Endodermal cell (in vitro differentiated cells): Measurements from ENCODE around the gene RAVER2. TPM values are rescaled to one million over a fixed set of nuclear protein-coding genes. Genes with fewer than 3 reads are reported as not detected.
A peak's percentile ranks its signal among the peaks of the same experiment; 100 is the strongest.

ENCODE experiments used
- DNase-seq: peaks from one replicate; pipeline ENCODE4 v3.0.0-alpha.2; 2017
- H3K27ac ChIP-seq: 2 replicates; pipeline ENCODE4 v1.5.1; 2013; ENCODE audit warnings: mild to moderate bottlenecking, low read depth, low read length, moderate library complexity
- H3K27me3 ChIP-seq: 2 replicates; pipeline ENCODE4 v1.6.1; 2013; ENCODE audit warnings: mild to moderate bottlenecking, low read length, moderate library complexity; ENCODE audit not compliant: insufficient read depth, control insufficient read depth, poor library complexity, severe bottlenecking
- H3K36me3 ChIP-seq: 2 replicates; pipeline ENCODE4 v1.7.0; 2013; ENCODE audit warnings: mild to moderate bottlenecking, low read length, moderate library complexity; ENCODE audit not compliant: control insufficient read depth, insufficient read depth
- H3K4me1 ChIP-seq: one replicate; pipeline ENCODE4 v1.7.0; 2013; ENCODE audit warnings: low read length; ENCODE audit not compliant: control insufficient read depth, insufficient read depth
- H3K4me3 ChIP-seq: 2 replicates; pipeline ENCODE4 v1.5.1; 2013; ENCODE audit warnings: mild to moderate bottlenecking, low read length, moderate library complexity
- H3K9ac ChIP-seq: 2 replicates; pipeline ENCODE4 v1.6.1; 2013; ENCODE audit warnings: mild to moderate bottlenecking, low read length, moderate library complexity; ENCODE audit not compliant: poor library complexity, severe bottlenecking; ENCODE audit errors: extremely low read depth
- H3K9me3 ChIP-seq: 2 replicates; pipeline ENCODE4 v1.6.1; 2013; ENCODE audit warnings: mild to moderate bottlenecking, low read length, moderate library complexity; ENCODE audit not compliant: control insufficient read depth
- H3K27ac Mint-ChIP-seq: 2 replicates; pipeline ENCODE4 v1.8.0; 2020; ENCODE audit warnings: mixed read lengths
- H3K27me3 Mint-ChIP-seq: 2 replicates; pipeline ENCODE4 v1.8.0; 2021; ENCODE audit warnings: mild to moderate bottlenecking, mixed read lengths; ENCODE audit not compliant: insufficient read depth
- H3K36me3 Mint-ChIP-seq: 2 replicates; pipeline ENCODE4 v1.8.0; 2020; ENCODE audit warnings: low read depth, mixed read lengths
- H3K4me1 Mint-ChIP-seq: 2 replicates; pipeline ENCODE4 v1.8.0; 2020; ENCODE audit warnings: mixed read lengths
- H3K4me3 Mint-ChIP-seq: 2 replicates; pipeline ENCODE4 v1.8.0; 2020; ENCODE audit warnings: mild to moderate bottlenecking, moderate library complexity, mixed read lengths
- H3K9me3 Mint-ChIP-seq: 2 replicates; pipeline ENCODE4 v1.8.0; 2020; ENCODE audit warnings: mild to moderate bottlenecking, mixed read lengths
- WGBS, 2 experiments: methylation state at CpG; one replicate each; pipeline versions ENCODE4 v1.1.5 to v1.1.7; 2013; ENCODE audit warnings: missing lambda C conversion rate in 2 of 2, mixed read lengths in 1 of 2; ENCODE audit not compliant: insufficient coverage in 1 of 2, insufficient read length in 1 of 2; 5-methylcytosine and 5-hydroxymethylcytosine counted together
- total RNA-seq, 2 donors: library from RNA; stranded (reverse); fragmentation: NEBNext Ultra II Directional in 1 of 2; extraction: Animal tissue kit (Norgen Biotek cat#: 25700) in 1 of 2; gene quantifications; 2 replicates in 1 of 2; 3 replicates in 1 of 2; pipeline ENCODE4 v1.2.1, GENCODE V29; 2021
- TF ChIP-seq, protein P1 (sequence below): fragments of 200-600 bp; sonication (generic); conservative IDR thresholded peaks from 2 replicates; pipeline ENCODE4 v1.5.0; 2021; ENCODE audit warnings: antibody characterized with exemption, mild to moderate bottlenecking

Gene RAVER2
- total RNA-seq, 2 donors from 2014 or later, result 20.3 to 21.8 TPM

DNA sequence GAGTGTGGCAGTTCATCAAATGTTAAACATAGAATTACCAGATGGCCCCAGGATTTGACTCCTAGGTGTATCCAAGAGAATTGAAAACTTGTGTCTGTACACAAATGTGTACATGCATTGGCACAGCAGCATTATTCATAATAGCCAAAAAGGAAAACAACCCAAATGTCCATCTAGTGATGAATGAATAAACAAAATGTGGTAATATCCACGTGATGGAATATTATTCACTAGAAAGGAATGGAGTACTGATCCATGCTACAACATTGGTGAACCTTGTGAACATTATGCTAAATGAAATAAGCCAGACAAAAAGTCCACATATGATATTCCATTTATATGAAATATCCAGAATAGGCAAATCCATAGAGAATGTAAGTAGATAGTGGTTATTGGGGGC is 77.7 kb downstream of the RAVER2 start:
- H3K27me3 Mint-ChIP-seq, result no peaks in the 10 kb centered on the region
- WGBS, 2 experiments, result 92 to 100% methylated on average over 1 of the region's 1 CpG
- peaks cover 5% of the 10 kb centered on the region for H3K9me3 Mint-ChIP-seq

DNA sequence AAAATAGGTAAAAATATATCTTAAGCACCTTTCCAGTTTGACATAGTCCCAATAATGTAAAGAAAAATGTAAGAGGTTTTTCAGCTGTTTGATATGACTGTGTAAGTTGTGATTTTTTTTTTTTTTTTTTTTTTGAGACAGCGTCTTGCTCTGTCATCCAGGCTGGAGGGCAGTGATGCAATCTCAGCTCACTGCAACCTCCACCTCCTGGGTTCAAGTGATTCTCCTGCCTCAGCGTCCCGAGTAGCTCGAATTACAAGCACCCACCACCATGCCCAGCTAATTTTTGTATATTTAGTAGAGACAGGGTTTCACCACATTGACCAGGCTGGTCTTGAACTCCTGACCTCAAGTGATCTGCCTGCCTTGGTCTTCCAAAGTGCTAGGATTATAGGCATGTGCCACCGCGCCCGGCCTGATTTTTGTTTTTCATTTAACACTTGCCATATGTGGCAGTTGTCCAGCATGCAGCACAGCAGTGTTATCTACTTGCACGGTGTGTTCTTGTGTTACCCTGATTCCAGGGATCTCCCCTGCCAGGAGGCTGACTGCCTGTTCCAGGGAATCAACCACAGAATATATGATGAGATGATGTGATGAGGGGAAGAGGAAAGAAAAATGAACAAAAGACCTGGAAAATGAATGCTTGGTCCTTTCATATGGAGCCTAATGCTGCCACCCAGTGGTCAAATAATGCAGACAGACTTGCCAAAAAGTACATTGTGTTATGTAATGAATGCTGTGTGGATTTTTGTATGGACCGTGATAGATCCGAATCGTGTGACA is 79.0 kb downstream of the RAVER2 start:
- Mint-ChIP-seq H3K27ac (no peak overlapping the region), H3K4me3 (no peak overlapping the region), H3K9me3 (peaks cover 4% of the 10 kb centered on the region), H3K27me3 (no peaks in the 10 kb centered on the region), H3K4me1 (no peaks in the 10 kb centered on the region), H3K36me3 (peaks cover 19% of the 10 kb centered on the region)
- TF ChIP-seq, protein P1, sequence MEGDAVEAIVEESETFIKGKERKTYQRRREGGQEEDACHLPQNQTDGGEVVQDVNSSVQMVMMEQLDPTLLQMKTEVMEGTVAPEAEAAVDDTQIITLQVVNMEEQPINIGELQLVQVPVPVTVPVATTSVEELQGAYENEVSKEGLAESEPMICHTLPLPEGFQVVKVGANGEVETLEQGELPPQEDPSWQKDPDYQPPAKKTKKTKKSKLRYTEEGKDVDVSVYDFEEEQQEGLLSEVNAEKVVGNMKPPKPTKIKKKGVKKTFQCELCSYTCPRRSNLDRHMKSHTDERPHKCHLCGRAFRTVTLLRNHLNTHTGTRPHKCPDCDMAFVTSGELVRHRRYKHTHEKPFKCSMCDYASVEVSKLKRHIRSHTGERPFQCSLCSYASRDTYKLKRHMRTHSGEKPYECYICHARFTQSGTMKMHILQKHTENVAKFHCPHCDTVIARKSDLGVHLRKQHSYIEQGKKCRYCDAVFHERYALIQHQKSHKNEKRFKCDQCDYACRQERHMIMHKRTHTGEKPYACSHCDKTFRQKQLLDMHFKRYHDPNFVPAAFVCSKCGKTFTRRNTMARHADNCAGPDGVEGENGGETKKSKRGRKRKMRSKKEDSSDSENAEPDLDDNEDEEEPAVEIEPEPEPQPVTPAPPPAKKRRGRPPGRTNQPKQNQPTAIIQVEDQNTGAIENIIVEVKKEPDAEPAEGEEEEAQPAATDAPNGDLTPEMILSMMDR, result peak; percentile 94
- Histone ChIP-seq H3K9me3 (no peaks in the 10 kb centered on the region), H3K9ac (no peak overlapping the region), H3K27me3 (no peaks in the 10 kb centered on the region), H3K4me1 (no peaks in the 10 kb centered on the region), H3K27ac (no peak overlapping the region), H3K4me3 (no peak overlapping the region), H3K36me3 (peaks cover 4% of the 10 kb centered on the region)
- peak; percentile 86 for DNase-seq
- WGBS, 2 experiments, result 84% methylated on average over 10 of the region's 11 CpGs; no CpG with 5 or more reads in 1 of the 2 experiments

More for the DNA sequence above, 77.7 kb downstream of the RAVER2 start:
- DNase-seq, result no peak
- Mint-ChIP-seq H3K27ac (no peak overlapping the region), H3K36me3 (peaks cover 24% of the 10 kb centered on the region), H3K4me1 (no peaks in the 10 kb centered on the region), H3K4me3 (no peak overlapping the region)
- no peak overlapping the region for H3K27ac ChIP-seq
- no peak overlapping the region for H3K4me3 ChIP-seq
- TF ChIP-seq, protein P1, result no peak
- no peaks in the 10 kb centered on the region for H3K4me1 ChIP-seq
- H3K9ac ChIP-seq, result no peak overlapping the region
- peaks cover 4% of the 10 kb centered on the region for H3K36me3 ChIP-seq
- no peaks in the 10 kb centered on the region for H3K9me3 ChIP-seq
- H3K27me3 ChIP-seq, result no peaks in the 10 kb centered on the region

DNA sequence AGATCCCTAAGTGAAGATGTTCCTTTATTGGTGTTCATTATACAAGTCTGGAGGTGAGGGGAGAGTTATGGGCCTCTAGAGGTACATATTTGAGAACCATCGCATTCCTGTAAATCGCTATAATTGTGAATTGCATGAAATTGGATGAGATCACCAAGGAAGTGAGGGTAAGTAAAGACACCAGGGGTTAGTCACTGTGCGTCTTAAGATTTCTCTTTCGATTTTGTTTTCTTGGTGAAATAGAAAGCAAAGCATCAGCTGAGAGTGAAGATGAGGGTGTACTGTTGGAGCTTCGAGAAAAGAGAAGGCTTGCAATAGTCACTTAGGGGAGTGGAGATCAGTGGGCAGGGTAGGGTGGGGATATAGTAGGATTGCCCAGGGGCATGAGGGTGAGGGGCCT is 82.1 kb downstream of the RAVER2 start:
- H3K27ac ChIP-seq, result no peak overlapping the region
- no peaks in the 10 kb centered on the region for H3K4me1 ChIP-seq
- DNase-seq, result no peak
- H3K4me3 ChIP-seq, result no peak overlapping the region
- H3K9ac ChIP-seq, result no peak overlapping the region
- Mint-ChIP-seq H3K27ac (no peak overlapping the region), H3K4me1 (peaks cover 5% of the 10 kb centered on the region), H3K9me3 (no peaks in the 10 kb centered on the region), H3K4me3 (no peak overlapping the region), H3K36me3 (no peaks in the 10 kb centered on the region), H3K27me3 (no peaks in the 10 kb centered on the region)
- no peaks in the 10 kb centered on the region for H3K9me3 ChIP-seq
- H3K36me3 ChIP-seq, result peaks cover 16% of the 10 kb centered on the region
- TF ChIP-seq, protein P1, result no peak
- H3K27me3 ChIP-seq, result no peaks in the 10 kb centered on the region
- WGBS, 2 experiments, result 94 to 100% methylated on average over 3 to 5 of the region's 5 CpGs
